Astrocyte of the hippocampus (primary cell): ENCODE measurements around the gene TOX2.
A peak's percentile ranks its signal among the peaks of the same experiment; 100 is the strongest.

Experiments used
- DNase-seq: peaks from one replicate; pipeline ENCODE4 v3.0.0; 2011; ENCODE audit warnings: low read depth, low spot score

The TOX2 gene

GRCh38 chr20:44098657-44099056 is 184.0 kb downstream of the TOX2 start:
- DNase-seq = no peak

DNA sequence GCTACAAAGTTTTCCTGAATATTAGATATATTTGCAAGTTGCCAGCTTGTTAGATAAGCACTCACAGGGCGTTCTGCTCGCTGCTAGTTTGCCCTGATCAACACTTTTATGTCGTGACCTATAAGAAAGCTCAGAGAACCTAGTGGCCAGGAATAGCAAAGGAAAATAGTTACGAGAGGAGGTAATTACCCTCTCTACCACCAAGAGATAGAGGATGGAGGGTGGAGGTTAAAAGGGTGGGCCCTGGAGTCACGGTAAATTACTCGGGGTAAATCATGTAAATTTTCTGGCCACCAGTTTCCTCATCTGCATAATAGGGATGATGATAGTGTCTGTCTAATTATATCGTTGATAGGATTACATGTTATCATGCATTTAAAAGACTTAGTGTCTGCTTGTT is 185.2 kb downstream of the TOX2 start:
- no peak for DNase-seq

DNA sequence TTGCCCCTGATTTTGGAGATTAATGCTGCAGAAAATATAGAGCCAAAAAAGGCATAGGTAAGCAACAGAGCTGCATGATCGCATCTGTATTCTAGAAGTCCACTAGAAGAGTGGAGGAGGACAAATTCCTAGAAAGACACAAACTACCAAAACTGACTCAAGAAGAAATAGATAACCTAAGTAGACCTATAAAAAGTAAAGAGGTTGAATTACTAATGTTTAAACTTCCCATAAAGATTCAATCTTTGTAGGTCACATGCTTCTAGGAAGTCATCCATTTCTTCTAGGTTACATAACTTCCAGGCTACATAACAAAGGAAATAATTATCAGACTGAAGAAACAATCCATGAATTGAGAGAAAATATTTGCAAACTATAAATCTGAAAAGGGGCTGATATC is 187.9 kb downstream of the TOX2 start:
- no peak for DNase-seq

- DNase-seq = peak; percentile 46
These were observed 190.3 kb downstream of the TOX2 start for GRCh38 chr20:44104798-44105517.

- DNase-seq = no peak
These were observed 192.0 kb downstream of the TOX2 start for GRCh38 chr20:44106615-44107014.

DNA sequence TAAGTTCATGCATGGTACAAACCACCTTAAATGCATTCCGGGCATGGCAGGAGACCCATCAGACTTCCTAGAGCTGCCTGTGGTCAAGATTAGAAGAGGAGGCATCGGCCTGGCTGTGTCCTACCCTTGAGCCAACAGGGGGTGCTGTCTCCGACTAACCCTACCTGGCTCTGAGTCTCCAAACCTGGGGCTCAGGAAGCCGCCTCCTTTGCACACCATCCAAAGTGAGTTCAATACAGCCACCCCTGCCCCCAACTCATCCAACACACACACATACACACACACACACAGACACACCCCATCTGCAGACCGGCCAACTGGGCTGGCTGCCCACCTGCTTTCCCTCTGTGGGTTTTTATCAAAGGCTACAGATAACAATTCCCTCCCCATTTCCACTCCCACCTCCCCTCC is 195.3 kb downstream of the TOX2 start:
- DNase-seq = peak; percentile 50

- no peak for DNase-seq
These were observed 196.3 kb downstream of the TOX2 start for GRCh38 chr20:44110816-44111568.

DNA sequence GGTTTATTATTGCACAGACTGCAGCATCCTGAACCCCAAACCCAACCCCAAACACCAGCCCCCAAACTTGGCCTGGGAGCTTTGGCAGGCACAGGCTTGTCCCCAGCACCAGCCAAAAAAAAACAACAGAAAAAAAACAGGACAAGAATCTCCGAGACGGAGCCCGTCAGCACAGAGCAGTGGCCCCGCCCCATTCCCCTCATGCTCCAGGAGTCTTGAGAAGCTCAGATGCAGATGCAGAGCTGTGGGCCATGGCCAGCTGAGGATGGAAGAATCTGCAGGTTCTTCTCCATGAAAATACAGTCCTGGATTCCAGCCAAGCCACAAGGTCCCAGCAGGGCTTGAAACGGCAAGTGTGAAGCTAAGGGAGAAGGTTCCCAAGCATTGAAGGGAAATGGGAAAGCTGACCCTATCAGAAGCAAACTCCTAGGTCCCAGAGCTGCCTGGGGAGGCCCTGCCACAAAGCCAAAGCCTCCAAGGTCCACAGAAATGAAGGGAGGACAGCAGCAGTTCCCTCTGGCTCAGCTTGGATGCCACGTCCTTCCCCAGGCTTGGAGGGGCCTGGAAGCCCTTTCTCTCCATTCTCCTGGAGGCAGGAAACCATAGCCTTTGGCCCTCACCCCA is 197.2 kb downstream of the TOX2 start:
- DNase-seq = peak; percentile 55

DNA sequence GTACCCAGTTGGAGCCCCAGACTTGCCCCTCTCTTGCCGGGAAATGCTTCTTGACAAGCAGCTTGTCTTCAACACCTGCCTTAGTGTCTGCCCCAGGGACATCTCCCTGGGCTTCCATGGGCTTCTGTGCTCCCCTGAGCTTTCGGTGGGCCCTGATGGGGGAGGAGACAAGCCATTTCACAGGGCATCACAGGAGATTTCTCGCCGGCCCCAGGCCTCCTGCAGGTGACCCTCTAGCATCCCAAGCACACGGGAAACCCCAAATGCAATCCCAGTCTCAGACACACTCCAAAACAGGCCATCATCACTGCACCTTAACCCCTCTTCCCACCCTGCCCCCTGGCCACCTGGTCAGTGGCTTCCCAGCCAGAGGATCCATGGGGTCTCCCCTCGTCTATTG is 197.8 kb downstream of the TOX2 start:
- no peak for DNase-seq

- DNase-seq = no peak
These were observed 198.4 kb downstream of the TOX2 start for GRCh38 chr20:44112889-44113617.

- DNase-seq = no peak
These were observed 199.1 kb downstream of the TOX2 start for GRCh38 chr20:44113618-44114376.

DNA sequence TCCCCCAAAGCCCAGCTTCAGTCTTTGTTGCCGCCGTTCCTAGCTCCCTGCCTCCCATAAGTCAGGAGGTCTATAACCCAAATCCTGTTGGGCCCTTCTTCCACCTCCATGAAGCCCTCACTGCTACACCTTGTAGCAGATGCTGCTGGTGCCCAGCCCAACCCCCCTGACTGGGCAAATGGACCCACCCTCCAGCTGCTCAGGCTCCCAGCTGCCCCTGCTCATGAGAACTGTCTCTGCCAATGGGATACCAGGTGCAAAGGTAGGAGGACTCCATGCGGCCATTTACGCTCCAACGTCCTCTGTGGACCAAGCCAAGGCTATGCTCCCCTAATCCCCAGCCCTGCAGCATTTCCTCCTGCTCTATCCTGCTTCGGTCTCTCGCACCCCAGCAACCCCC is 200.5 kb downstream of the TOX2 start:
- DNase-seq = no peak

DNA sequence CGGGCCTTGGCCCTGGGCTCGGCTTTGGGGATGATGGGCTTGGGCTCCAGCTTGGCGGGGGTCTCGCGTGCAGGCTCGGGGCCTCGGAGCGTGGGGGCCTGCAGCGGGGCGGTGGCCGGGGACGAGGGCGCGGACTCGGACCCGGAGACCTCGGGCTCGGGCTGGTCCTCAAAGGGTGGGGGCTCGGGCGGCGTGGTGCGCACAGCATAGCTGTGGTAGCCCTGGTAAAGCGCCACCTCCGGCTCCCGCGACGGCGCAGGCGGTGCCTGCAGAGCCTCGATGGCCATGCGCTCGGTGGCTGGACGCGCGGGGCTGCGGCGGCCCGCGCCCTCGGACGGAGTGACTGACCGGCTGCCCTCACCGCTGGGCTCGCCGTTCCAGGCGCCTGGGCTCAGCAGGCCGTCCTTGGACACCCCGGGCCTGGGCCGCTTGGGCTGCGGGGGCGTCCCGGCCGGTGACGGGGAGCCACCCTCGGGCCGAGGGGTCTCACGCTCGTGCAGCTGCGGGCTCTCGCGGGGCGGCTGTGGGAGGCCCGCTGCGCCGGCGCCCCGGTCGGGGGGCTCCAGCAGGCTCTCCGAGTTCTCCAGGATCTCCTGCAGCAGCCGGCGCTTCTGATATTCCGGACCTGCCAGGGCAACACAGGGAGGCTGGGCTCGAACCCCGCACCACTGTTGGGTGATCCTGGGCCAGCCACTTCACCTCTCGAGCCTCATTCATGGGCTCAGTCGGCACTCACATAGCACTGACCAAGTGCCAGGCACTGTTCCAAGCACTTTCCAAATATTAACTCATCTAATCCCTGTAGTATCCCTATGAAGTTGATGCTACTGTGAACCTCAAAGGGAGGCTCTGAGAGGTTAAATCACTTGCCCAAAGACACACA is 201.4 kb downstream of the TOX2 start:
- no peak for DNase-seq

- no peak for DNase-seq
These were observed 202.9 kb downstream of the TOX2 start for GRCh38 chr20:44117296-44118184.

DNA sequence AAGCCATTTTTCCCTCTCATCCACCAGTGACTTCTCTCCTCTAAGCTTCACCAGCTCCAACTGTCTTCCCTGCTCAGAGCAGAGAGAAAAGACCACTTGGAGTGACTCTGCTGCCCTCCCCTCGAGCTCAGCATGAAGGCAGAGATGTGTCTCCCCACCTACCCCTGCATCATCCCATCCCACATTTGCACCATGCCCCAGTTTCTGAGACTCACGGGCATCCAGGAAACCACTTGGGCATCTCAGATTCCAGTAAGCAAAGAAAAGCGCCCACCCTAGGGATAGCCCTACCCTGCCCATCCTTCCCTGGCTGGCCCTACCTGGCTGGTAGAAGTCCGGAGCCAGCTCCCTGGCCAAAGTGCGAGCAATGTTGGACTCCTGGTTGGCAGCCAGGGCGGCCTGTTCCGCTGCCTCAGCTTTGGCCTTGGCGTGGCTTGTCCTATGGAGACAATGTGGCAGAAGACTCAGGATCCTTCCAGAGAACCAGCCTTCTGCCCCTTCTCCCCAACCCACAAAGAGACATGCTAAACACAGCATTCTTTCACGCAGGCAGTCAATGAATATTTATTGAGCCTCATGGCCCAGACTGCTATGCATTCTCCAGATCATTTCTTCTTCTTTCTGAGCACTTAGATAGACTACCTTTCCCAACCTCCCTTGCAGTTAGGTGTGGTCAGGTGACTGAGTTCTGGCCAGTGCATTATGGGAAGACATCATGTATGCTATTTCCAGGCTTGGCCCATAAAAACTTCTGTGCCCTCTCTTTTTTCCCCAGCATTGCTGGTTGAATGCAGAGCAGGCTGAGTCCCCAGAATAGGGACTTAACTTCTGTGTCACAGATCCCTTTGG is 203.8 kb downstream of the TOX2 start:
- DNase-seq = no peak
